LNCaP clone FGC (cell line): ENCODE measurements around the gene PTPN22.

Experiments used
- DNase-seq: peaks from one replicate; pipeline ENCODE4 v3.0.0-alpha.2; 2011; ENCODE audit warnings: low read depth
- H3K4me3 ChIP-seq: 2 replicates; pipeline ENCODE4 v1.5.1; 2011; ENCODE audit warnings: mild to moderate bottlenecking, low read depth, low read length, control low read depth
- TF ChIP-seq, protein P1 (sequence below): IDR thresholded peaks from 2 replicates; pipeline ENCODE4 v1.5.1; 2012; ENCODE audit warnings: mild to moderate bottlenecking; ENCODE audit not compliant: control insufficient read depth, insufficient read depth; ENCODE audit errors: extremely low read depth

Gene PTPN22

DNA sequence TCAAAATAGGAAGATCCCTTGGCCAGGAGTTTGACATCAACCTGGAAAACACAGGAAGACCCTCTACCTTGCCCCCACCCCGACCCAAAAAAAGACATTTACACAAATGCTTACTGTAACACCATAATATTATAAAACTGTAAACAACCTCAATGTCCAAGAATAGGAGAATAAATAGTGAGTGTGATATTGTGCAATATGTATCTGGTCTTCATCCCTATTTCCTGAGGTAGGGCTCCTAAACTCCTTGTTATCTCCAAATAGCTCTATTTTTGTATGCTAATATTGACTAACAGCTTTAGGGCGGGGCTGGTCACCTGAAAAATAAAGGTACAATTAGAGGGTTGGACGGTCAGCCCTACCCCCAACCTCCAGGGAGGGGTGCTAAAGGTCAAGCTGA is 82.7 kb downstream of the PTPN22 start:
- TF ChIP-seq, protein P1, sequence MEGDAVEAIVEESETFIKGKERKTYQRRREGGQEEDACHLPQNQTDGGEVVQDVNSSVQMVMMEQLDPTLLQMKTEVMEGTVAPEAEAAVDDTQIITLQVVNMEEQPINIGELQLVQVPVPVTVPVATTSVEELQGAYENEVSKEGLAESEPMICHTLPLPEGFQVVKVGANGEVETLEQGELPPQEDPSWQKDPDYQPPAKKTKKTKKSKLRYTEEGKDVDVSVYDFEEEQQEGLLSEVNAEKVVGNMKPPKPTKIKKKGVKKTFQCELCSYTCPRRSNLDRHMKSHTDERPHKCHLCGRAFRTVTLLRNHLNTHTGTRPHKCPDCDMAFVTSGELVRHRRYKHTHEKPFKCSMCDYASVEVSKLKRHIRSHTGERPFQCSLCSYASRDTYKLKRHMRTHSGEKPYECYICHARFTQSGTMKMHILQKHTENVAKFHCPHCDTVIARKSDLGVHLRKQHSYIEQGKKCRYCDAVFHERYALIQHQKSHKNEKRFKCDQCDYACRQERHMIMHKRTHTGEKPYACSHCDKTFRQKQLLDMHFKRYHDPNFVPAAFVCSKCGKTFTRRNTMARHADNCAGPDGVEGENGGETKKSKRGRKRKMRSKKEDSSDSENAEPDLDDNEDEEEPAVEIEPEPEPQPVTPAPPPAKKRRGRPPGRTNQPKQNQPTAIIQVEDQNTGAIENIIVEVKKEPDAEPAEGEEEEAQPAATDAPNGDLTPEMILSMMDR: no peak
- no peak overlapping the region for H3K4me3 ChIP-seq
- no peak for DNase-seq

DNA sequence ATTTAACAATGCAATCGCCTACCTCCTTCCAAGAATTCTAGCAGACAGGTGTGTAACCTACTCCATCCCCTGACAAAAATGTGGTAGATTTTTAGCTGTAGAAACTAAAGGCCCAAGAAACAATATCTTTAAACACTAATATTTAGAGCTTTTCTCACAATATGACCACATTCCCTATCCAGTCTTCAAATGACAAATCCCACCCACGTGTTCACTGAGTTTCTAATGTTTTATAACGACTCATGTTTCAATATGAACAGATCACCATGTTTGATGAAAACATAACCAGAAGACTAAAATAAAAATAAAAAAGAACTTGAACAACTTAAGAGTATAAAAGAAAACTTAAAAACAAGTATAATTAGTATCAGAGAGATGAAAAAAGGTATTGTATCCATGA is 83.8 kb downstream of the PTPN22 start:
- no peak for DNase-seq
- H3K4me3 ChIP-seq: no peak overlapping the region
- TF ChIP-seq, protein P1: no peak

DNA sequence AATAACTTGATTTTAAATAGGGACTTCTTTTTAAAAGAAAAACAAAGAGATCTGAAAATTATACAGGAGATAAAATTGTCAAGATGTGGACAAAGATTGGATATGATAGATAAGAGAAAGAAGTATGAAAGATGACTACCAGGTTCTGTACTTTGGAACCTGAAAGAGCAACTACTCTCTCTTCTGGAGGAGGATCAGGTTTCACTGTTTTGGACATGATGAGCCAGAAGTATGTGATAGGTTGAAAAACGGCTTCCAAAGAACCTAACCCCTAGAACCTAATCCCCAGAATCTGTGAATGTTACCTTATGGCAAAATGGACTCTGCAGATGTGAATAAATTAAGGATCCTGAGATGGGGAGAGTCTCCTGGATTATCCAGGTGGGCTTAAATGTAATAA is 85.4 kb downstream of the PTPN22 start:
- no peak overlapping the region for H3K4me3 ChIP-seq
- no peak for DNase-seq
- TF ChIP-seq, protein P1: no peak

DNA sequence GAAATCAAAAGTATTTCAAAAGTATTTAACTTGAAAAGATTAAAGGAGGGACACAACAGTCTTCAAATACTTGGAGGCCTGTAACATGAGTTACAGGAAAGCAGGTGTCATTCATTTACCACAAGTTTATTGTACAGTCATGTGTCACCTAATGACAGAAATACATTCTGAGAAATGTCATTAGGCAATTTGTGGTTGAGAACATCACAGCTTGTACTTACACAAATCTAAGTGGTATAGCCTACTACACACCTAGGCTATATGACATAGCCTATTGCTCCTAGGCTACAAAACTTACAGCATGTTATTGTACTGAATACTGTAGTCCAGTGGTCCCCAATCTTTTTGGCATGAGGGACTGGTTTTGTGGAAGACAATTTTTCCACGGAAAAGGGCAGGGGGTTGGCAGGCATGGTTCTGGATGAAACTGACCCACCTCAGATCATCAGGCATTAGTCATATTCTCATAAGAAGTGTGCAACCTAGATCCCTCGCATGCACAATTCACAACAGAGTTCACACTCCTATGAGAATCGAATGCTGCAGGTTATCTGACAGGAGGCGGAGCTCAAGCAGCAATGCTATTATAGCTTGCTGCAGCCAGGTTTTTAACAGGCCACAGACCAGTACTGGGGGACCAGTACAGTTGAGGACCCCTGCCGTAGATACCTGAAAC is 87.3 kb downstream of the PTPN22 start:
- no peak overlapping the region for H3K4me3 ChIP-seq
- TF ChIP-seq, protein P1: no peak
- DNase-seq: no peak

DNA sequence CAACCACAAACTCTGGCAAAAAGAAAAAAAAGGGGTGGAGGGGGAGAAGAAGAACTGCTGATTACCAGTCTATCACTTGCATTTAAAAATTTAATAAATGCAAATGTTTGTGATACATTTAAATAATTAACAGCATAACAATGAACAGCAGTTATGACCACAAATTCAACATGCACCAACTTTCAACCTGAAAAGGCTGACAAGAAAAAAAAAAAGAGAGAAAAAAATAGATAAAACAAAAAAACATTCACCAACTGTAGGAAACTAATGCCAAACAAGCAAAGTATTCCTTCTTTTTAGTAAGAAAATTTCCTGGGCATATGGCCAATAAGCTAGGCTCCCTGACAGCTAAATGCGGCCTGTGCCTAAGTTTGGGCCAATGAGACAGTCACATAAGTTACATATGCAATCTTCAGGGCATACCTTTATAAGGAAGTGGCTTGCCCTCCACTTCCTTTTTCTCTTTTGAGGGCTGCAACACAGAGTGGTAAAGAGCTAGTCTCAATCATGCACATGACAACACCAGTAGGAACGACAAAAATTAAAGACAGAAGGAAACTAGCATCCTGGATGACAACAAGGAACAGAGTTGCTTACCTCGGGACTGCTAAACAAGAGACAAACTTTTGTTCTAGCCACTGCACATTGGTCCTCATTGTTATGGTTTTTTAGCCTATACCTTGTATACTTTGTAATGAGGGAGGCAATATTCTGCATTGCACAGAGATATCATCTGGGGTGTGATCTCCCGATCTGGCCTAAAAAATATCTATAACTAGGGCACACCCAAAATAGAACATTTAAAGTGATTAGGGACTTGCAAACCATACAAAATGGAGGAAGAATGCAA is 88.0 kb downstream of the PTPN22 start:
- no peak overlapping the region for H3K4me3 ChIP-seq
- no peak for DNase-seq
- TF ChIP-seq, protein P1: no peak

DNA sequence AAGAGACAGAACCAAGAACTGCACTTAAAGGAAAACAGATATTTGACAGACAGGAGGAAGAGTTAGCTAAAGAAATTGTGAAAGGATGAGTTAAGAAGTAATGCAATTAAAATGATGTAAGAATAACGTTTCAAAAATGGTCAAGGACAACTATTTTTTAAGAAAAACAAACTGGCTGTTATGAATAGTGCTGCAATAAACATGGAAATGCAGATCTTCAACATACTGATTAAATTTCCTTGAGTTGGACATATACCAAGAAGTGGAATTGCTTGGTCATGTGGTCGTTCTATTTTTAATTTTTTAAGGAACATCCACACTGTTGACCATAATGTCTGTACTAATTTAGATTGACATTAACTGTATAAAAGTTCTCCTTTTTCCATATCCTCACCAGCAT is 89.1 kb downstream of the PTPN22 start:
- no peak for DNase-seq
- TF ChIP-seq, protein P1: no peak
- H3K4me3 ChIP-seq: no peak overlapping the region
